ENCODE results near the gene HOXB2.

GRCh38 chr17:48528153-48528935 lies 16.6 kb downstream of the HOXB2 start:
- TF ChIP-seq JUN (CRISPR knock-in tag; IDR thresholded peaks at IDR 0.05) (no peak), TEAD1 (CRISPR knock-in tag; IDR thresholded peaks at IDR 0.05) (no peak), CTCF (IDR thresholded peaks at IDR 0.05) (no peak), ZNF423 (CRISPR knock-in tag; IDR thresholded peaks at IDR 0.05) (no peak), NR1H2 (CRISPR knock-in tag; IDR thresholded peaks at IDR 0.05) (no peak), ELF4 (CRISPR knock-in tag; IDR thresholded peaks at IDR 0.05; ENCODE audit: low read depth) (no peak), ERG (CRISPR knock-in tag; IDR thresholded peaks at IDR 0.05) (no peak), ATF6 (CRISPR knock-in tag; IDR thresholded peaks at IDR 0.05) (no peak), GRHL2 (CRISPR knock-in tag; IDR thresholded peaks at IDR 0.05; ENCODE audit: insufficient replicate concordance, severe bottlenecking) (no peak)

Data from WTC11 (cell line).